K562 (cell line): ENCODE results near the gene MPND. TPM values are rescaled to one million over a fixed set of nuclear protein-coding genes. Genes with fewer than 3 reads are reported as not detected.

ENCODE experiments used
- FOS ChIP-seq: IDR thresholded peaks from 3 replicates; pipeline ENCODE4 v1.6.1; 2011; ENCODE audit not compliant: insufficient read length; ENCODE audit errors: extremely low read depth
- FOXK2 ChIP-seq, 2 experiments: fragments of 450-650 bp; IDR thresholded peaks in 1 of 2; conservative IDR thresholded peaks in 1 of 2; 2 replicates each; pipeline ENCODE4 v1.6.1; 2016; ENCODE audit warnings: low read depth in 2 of 2, mild to moderate bottlenecking in 1 of 2
- HOMEZ ChIP-seq: fragments of 250-450 bp; sonication (Bioruptor Pico); IDR thresholded peaks from 2 replicates; pipeline ENCODE4 v1.4.0; 2020; ENCODE audit warnings: mild to moderate bottlenecking, moderate library complexity
- MGA ChIP-seq: fragments of 450-650 bp; IDR thresholded peaks from 2 replicates; pipeline ENCODE4 v1.6.1; 2016; ENCODE audit warnings: mild to moderate bottlenecking, moderate library complexity
- NBN ChIP-seq: fragments of 450-650 bp; IDR thresholded peaks from 2 replicates; pipeline ENCODE4 v1.6.1; 2016; ENCODE audit warnings: low read depth, mild to moderate bottlenecking
- NR2C1 ChIP-seq, 2 experiments: fragments of 450-650 bp; IDR thresholded peaks; 2 replicates each; pipeline ENCODE4 v1.6.1; 2017; ENCODE audit warnings: mild to moderate bottlenecking in 2 of 2, antibody characterized with exemption in 1 of 2, inconsistent platforms in 1 of 2, missing compliant biosample characterization in 1 of 2, missing genetic modification characterization in 1 of 2
- POLR2B ChIP-seq: fragments of 450-650 bp; IDR thresholded peaks from 2 replicates; pipeline ENCODE4 v1.6.1; 2018; ENCODE audit warnings: low read depth; ENCODE audit not compliant: partially characterized antibody
- RFX1 ChIP-seq: fragments of 450-650 bp; IDR thresholded peaks from 2 replicates; pipeline ENCODE4 v1.6.1; 2016; ENCODE audit warnings: mild to moderate bottlenecking, moderate library complexity
- TFAM ChIP-seq: fragments of 250-450 bp; sonication (Bioruptor Pico); conservative IDR thresholded peaks from 2 replicates; pipeline ENCODE4 v1.5.0; 2021; ENCODE audit warnings: mild to moderate bottlenecking, moderate library complexity
- ZNF224 ChIP-seq: sonication (generic); formaldehyde crosslinking; IDR thresholded peaks from 2 replicates; pipeline ENCODE4 v1.8.0; 2022; ENCODE audit warnings: mild to moderate bottlenecking, missing genetic modification reagents
- ZNF23 ChIP-seq: fragments of 250-450 bp; sonication (Bioruptor Pico); IDR thresholded peaks from 2 replicates; pipeline ENCODE4 v1.4.0; 2020; ENCODE audit warnings: mild to moderate bottlenecking
- ZNF764 ChIP-seq: fragments of 250-450 bp; sonication (Bioruptor Pico); IDR thresholded peaks from 2 replicates; pipeline ENCODE4 v1.4.0; 2020; ENCODE audit warnings: low read depth, mild to moderate bottlenecking, moderate library complexity
- polyA plus RNA-seq, 8 experiments: library from polyadenylated mRNA; depleted of rRNA in 4 of 8; stranded (reverse) in 5 of 8; unstranded in 3 of 8; fragments of >200 nt; fragmentation: Nextera tagmentation in 2 of 8; fragmentation: Illumina TruSeq in 1 of 8; extraction: Ambion mirVana in 2 of 8; extraction: Trizol in 1 of 8; gene quantifications; 2 replicates each; pipeline versions ENCODE4 v1.2.1 to v1.2.3, GENCODE V29; 2011 to 2014; ENCODE audit warnings: inconsistent platforms in 1 of 8, missing spikeins in 1 of 8
- total RNA-seq, 7 experiments: library from RNA; depleted of rRNA in 6 of 7; stranded (reverse); fragments of >200 nt in 6 of 7; fragmentation: Illumina TruSeq in 2 of 7; extraction: Trizol in 2 of 7; gene quantifications; 2 replicates each; pipeline versions ENCODE4 v1.2.1 to v1.2.3, GENCODE V29; 2011 to 2021; ENCODE audit warnings: low replicate concordance in 1 of 7
- TF ChIP-seq, protein P1 (sequence below): fragments of 450-650 bp; formaldehyde crosslinking; IDR thresholded peaks from 2 replicates; pipeline ENCODE4 v1.4.0; 2020; ENCODE audit warnings: mild to moderate bottlenecking

MPND gene
- total and polyA plus RNA-seq, 9 of the 15 experiments (the other 6 are each of a cell fraction or from before 2014, with no cell fraction given), result 0.25 to 14.0 (median 3.9) TPM

GRCh38 chr19:4374498-4375163 lies 31.3 kb downstream of the MPND start (continued):
- TF ChIP-seq, protein P1, sequence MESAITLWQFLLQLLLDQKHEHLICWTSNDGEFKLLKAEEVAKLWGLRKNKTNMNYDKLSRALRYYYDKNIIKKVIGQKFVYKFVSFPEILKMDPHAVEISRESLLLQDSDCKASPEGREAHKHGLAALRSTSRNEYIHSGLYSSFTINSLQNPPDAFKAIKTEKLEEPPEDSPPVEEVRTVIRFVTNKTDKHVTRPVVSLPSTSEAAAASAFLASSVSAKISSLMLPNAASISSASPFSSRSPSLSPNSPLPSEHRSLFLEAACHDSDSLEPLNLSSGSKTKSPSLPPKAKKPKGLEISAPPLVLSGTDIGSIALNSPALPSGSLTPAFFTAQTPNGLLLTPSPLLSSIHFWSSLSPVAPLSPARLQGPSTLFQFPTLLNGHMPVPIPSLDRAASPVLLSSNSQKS, result 0 out of 2 replicates have a peak, but pooled peaks have one; percentile 22
- no peak; the same call in 1 of the 2 replicates for TF ChIP-seq NBN
- peak; percentile 54 for TF ChIP-seq POLR2B
- TF ChIP-seq ZNF23 (CRISPR knock-in tag), result 0 out of 2 replicates have a peak, but pooled peaks have one; percentile 17
- no peak for TF ChIP-seq ZNF764 (CRISPR knock-in tag)
- no peak for TF ChIP-seq RFX1
- peak; percentile 99 for TF ChIP-seq MGA
- peak; percentile 64 for TF ChIP-seq FOS
- 0 out of 2 replicates have a peak, but pooled peaks have one; percentile 13 for TF ChIP-seq NR2C1 (IDR thresholded peaks at IDR 0.05)
- peak; percentile 77 for TF ChIP-seq NR2C1 (tag; IDR thresholded peaks at IDR 0.05)
- peak; percentile 13; the same call in 1 of the 2 replicates for TF ChIP-seq HOMEZ
- peak; percentile 72 to 81; a peak in 3 of 4 replicates for TF ChIP-seq FOXK2 (conservative IDR thresholded peaks at IDR 0.05 in 1 of 2, IDR thresholded peaks at IDR 0.05 in 1 of 2; ENCODE audit: low read depth in 2 of 2)
- peak; percentile 20; the same call in 1 of the 2 replicates for TF ChIP-seq ZNF224 (CRISPR knock-in tag)
- no peak for TF ChIP-seq TFAM (CRISPR knock-in tag)
